ENCODE data around the gene TMEM196. TPM values are rescaled to one million over a fixed set of nuclear protein-coding genes. Genes with fewer than 3 reads are reported as not detected.

Gene TMEM196
- total RNA-seq (2014; rRNA removed; shearing (Covaris generic)): not detected in 2 replicates

DNA sequence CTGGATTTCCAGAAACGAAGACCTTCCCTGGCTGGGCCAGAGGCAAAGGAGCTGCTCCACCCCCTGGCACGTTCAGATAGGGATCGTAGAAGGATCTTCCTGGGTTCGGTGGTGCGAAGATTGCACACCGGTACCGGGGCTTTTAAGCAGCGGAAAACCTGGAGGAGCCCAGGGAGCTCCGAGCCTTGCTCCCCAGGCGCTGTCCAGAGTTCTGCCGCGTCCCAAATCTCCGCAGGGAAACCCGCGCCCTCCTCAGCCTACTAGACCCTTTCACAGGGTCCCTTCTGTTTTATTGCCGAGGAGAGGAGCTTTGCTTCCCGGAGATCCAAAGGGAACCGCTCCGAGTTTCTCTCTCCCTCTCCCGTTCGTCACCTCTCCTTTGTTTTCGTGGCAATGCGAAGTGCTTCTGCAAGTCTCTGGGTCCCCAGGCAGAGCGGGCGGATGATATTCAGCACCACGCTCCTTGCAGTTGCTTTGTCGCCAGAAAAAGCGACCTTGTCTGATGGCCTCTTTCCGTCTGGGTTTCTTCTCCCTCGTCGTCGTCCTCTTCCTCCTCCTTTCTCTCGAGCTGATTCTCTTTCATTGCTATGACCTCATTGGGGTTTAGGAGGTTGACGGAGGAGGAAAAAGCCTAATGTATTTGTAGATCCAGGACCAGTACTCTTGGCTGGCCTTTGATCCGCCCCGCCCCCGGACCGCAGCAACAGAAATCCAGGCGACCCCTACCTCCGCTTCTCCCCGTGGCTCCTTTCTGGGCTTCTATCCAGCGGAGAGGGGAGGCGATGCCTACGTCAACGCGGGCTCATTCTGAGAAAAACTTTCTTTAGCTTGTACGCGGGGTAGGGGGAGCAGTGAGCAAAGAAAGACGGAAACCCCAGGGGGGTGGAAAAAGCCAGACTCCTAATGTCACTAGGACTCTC is at the start of gene TMEM196:
TMEM196 (minus strand) TSS at position 777 of the 920 bp plus-strand sequence. CDS start 921 bp downstream, outside the sequence.
- DNase-seq (ENCODE audit: low spot score): peak; percentile 6

DNA sequence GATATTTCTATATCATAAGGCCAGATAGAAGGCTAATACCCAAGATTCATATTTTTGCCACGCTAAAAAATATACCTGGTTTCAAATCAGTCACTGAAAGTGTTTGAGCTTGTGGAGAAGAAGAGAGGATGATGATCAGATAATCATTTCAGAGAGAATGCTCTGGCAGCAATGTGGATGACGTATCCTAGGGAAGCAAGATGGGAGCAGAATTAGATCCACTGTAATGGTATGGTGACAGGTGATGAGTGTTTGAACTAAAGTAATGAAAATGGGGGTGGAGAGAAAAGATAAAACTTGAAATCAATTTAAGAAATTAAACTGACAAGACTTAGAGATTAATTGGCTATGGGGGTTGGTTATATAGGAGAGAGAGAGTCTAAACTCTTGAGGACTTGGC is 42.7 kb upstream of the TMEM196 start:
- DNase-seq (ENCODE audit: low spot score): no peak

DNA sequence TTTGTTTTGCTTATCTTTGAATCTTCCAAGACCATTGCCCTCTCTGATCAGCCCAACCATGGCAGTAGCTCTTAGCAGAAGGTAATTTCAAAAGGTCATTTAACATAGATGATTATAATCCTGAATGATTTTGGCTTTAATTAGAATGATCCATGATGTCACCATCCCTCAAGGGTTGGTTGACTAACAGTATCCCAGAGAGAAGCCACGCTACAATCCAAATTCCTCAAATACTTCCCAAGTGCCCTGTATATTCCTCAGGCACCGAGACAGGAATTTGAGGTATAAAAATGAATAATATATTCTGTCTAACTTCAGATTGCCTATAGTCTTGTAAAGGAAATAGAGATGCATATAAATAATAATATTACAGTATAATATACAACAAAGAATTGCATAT is 42.1 kb upstream of the TMEM196 start:
- DNase-seq (ENCODE audit: low spot score): peak; percentile 8

DNA sequence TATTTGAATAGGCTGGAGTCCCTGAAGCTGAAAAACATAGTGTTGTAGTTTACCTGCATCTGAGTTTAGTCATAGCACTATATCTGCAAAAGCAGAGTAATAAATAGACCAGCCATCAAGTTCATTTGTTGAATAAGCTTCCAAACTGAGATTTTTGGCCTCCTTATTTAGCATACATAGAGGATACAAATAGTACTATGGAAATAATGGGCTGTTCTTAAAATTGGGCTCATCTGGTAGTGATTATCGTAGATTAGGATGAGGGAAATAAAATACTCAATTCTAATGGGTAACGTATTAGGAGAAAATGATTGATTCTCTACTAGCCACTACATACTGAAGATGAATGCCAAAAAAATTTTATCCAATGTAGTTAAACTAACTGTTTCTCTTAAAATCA is 41.4 kb upstream of the TMEM196 start:
- no peak for DNase-seq (ENCODE audit: low spot score)

DNA sequence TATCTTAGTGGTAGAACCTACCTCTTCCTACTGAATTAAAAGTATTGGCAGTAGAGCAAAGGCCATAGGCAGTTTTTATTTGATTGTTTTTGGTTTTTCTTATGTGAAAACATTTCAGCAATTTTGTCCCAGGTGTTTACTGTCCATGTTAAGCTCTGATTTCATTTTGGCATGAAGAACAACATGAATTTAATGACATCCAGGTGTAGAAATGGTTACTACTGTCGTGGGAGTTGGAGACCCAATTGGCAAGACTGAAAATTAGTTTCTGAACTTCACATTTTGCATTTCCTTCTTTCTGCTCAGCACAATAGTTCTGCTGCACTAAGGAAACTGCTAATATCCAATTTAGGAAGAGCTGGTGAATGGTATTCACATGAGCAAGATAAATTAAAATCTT is 38.0 kb upstream of the TMEM196 start:
- no peak for DNase-seq (ENCODE audit: low spot score)

DNA sequence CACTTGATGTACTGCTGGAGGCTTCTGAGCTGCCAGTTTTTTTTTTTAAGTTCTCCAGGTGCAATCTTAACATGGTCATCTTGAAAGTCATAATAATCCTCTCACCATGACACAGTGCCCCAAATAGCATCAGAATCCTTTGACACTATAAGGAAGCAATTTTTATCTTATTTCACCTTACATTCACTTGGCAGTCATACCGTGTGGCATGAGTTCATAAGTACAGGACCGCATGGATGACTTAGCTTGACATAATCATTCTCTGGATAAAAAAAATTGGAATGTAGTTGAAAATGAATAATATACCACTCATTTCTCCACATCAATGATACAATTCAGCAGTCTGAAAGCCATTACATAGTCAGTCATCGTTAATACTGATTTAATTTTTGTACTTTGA is 25.6 kb upstream of the TMEM196 start:
- DNase-seq (ENCODE audit: low spot score): no peak

DNA sequence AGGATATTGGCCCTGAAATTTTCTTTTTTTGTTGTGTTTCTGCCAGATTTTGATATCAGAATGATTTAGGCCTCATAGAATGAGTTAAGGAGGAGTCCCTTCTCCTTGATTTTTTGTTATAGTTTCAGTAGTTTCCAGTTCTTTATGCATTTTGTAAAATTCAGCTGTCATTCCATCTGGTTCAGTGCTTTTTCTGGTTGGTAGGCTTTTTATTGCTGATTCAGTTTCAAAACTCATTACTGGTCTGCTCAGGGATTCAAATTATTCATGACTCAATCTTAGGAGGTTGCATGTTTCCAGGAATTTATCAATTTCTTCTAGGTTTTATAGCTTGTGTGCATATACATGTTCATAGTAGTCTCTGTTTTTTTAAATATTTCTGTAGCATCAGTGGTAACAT is 10.1 kb upstream of the TMEM196 start:
- DNase-seq (ENCODE audit: low spot score): no peak

DNA sequence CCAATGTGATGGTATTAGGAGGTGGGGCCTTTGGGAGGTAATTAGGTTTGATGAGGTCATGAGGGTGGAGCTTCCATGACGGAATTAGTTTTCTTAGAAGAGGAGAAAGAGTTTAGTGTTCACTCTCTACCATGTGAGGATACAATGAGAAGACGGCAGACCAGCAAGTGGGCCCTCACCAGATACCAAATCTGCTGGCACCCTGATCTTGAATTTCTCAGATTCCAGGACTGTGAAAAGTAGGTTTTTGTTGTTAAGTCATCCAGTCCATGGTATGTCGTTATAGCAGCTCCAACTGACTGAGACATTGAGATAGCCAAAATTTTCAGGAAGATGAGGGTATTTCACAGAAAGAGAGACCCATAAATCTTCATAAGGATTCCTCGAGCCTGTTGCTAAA is 3.6 kb upstream of the TMEM196 start:
- DNase-seq (ENCODE audit: low spot score): no peak

DNA sequence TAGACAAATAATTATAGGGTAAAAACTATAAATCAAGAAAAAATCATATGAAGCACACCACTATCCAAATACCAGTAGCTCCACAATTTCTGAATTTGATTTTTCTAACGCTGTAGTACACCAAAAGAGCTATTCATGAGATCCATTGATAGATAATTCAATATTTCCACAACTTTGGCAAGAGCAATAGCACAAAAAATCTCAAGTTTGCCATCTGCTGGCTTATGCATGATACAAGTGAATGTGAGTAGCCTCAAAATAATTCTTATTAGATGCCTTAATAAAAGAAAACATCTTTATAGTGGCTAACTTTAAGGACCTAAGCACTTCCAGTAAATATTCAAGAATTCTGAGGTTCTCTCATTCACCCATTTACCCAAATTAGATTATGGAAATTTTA is 2.2 kb upstream of the TMEM196 start:
- no peak for DNase-seq (ENCODE audit: low spot score)

DNA sequence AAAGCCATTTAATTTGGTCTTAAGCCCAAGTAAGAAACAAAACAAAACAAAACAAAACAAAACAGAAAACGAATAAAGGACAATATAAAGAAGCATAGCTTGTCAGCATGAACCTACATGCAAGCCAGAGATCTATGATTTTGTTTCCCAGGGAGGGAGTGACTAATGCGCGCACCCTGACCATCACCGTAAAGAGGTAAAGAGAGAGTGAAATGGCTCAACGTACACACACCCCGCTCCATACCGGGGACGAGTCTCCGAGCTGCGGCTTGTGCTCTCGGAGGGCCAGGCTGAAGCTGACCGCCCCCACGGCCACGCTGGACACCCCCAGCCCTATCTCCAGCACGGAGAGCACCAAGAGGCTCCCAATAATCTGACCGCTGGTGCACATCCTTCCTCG is 1.1 kb downstream of the TMEM196 start:
- DNase-seq (ENCODE audit: low spot score): no peak

DNA sequence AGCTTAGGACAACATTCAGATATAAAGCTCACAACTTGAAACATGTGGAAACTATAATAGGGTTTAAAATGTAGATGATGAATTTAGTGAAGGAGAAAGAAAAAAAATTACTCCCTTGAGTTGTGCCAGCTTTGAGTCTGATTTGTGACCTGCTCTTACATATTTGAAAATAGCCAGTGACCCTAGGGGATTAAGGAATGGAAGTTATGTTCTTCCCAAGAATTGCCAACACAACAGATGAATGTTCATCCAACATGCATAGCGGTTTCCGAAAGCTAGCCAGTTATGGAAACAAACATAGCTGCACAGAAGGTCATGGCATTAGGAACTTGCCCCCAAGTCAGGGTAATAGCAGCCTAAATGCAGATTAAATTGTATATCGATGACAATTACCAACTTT is 10.8 kb downstream of the TMEM196 start:
- no peak for DNase-seq (ENCODE audit: low spot score)

DNA sequence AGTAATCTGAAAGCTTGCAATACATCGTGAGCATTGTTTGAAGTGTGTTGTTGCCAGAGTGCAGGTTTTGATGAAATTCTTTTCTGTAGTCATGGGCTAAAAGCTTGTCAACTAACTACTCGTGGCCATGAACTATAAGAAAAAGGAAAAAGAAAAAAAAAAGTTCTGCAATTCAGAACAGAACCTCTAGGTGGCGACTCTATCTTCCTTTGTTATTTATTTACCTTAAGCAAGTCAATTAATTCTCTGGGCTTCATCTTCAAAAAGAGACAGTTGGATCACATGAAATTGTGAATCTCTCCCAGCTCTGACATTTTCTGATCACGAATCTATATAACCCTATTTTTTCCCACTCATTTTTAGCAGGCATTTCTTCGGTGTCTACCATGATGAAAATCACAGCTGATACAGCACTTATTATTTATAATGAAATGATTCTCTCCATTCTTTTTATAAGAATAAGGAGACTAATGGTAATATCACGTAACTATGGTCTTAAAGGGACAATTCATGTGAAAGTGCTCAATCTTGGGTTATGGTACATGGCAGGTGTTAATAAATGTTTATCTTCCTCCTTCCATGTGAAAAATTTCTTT is 18.8 kb downstream of the TMEM196 start:
- DNase-seq (ENCODE audit: low spot score): peak; percentile 77

DNA sequence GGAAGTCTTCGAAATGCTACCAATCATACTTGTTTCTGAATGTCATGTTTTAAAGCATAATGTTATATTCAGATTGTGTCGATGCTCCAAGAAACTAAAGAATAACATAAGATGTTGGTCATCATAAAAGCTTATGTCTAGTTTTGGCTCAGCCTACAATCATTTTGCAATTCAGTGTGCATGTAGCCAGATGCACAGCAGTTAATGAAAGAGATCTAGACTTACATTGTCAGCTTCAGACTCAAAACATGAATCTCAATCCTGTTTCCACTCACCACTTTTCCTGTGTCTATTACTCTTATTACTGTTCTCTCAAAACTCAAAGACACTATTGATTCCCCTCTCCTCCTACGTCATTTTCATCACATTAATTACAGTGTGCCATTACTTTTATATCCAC is 21.4 kb downstream of the TMEM196 start:
- DNase-seq (ENCODE audit: low spot score): no peak

DNA sequence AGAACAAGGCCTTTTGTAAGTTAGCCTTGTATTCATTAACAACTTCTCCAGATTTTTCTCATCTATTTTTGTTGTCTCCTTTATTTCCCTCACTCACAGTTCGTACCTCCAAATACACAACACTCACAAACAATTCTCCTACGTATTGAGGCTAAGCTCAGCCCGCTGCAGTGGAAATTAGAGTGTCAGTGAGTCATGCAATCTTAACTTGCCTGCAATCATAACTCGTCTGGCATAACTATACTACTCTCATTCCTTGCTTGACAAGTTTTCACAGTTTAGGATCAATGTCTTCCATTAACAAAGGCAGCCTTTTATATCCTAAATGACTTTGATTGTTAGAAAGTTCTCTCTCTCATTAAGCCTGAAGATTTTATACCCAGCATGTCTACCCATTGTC is 23.8 kb downstream of the TMEM196 start:
- DNase-seq (ENCODE audit: low spot score): no peak

DNA sequence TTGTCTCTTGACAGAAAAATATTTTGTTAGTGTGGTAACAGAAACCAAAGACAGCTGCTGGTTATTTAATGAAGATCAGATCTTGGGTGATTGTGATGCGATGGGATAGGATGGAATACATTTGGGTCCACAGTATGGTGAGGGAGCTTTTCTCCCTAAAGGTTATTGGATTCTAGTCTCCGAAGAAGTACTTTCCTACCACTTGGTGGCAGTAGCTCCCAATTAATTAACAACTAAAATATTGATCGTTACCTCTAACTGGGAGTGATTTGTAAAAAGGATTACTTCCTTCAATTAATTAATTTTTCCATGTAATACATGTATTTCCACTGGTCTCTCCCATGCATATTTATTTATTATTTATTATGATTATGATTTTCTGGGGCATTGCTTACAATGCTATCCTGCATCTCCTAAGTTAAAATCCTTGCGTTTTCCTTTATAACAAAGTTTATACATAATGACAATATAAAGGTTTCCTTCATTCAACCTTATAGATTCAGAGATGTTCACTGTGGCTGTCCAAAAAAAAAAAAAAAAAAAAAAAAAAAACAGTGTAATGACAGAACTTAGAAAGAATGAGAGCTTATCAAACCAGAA is 25.6 kb downstream of the TMEM196 start:
- DNase-seq (ENCODE audit: low spot score): peak; percentile 46

DNA sequence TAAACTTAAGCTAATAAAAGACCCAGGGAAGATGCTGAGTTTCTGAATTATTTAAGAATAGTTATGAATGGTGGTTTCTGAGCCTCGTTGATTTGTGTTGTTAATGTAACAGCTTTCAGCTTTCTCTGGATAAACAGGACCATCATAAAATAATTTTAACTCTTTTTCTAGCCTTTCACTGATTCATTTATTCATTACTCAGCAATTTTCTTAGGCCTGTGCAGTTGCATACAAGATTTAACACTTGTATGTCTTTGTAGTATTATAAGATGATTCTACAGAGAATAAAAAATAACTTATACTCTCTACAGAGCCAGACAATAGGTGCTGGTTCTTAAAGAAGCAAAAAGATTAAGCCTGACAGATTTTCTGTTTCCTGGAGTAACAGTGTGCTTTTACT is 29.3 kb downstream of the TMEM196 start:
- DNase-seq (ENCODE audit: low spot score): no peak

DNA sequence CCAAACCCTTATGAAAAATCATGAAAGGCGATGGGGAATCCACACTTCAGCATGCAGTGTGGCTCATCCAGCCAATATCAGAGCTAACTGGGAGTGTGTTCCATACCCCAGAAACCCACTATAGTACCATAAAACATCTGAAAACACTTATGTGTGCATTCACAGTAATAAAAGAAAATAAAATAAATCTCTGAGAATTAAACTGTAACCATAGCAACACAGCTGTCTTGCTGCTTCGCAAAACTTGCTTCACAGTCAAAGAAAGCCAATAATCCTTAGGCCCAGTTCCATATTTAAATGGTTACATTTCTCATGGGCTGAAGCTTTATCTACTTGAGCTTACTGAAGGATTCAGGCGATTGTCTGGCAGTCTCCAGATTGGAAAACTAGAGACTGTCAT is 44.7 kb downstream of the TMEM196 start:
- DNase-seq (ENCODE audit: low spot score): no peak

DNA sequence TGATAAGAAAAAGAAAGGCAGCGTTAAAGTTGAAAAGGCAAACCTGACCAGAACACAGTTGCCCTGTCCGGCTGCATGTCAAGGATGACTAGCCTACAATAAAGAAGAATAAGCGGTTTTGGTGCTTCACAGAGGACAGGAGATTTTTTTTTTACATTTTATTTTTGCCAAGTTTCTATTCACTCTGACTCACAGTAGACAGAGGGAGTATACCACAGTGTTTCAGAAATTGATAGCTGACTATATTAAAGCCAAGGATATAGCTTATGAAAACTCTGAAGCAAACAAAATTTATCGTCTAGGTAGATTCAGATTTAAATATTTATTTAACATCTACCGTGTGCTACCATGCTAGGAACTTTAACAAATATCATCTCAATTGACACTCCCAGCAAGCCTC is 47.6 kb downstream of the TMEM196 start:
- DNase-seq (ENCODE audit: low spot score): no peak

DNA sequence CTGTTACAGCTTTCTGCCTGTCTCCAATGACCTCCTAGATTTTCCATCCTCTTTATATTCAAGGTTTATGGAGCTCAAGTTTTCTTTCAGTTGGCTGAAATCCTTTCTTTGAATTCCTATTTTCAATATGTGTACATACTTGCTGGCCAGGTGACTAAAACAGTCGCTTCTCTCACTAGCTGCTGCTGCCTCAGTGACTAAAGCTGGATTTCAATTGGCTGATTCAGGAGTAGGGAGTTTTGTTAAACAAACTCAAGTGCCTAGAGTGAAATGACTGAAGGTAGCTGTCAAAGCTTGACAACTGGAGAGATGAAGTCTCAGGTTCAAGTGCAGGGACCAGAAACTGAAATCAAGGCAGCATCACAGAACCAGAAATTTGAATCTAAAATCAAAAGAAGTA is 57.9 kb downstream of the TMEM196 start:
- no peak for DNase-seq (ENCODE audit: low spot score)

DNA sequence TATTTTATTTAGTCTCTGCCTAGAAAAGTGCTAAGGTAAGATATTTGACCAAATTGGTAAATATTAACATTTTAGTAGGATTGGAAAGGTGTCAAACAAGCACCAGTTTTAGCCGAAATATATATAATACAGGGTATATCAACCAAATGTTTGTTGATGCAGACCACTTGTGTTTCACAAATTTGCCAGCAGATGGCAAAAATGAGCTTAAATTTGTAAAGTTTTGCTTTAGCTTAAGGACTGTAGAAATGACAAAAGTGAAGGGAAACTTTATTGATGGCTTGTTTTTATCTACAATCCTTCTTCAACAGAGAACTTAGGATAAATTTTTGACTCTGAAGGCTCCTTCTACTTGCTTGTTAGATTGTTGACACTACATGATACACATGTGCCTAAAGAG is 59.7 kb downstream of the TMEM196 start:
- DNase-seq (ENCODE audit: low spot score): peak; percentile 54

DNA sequence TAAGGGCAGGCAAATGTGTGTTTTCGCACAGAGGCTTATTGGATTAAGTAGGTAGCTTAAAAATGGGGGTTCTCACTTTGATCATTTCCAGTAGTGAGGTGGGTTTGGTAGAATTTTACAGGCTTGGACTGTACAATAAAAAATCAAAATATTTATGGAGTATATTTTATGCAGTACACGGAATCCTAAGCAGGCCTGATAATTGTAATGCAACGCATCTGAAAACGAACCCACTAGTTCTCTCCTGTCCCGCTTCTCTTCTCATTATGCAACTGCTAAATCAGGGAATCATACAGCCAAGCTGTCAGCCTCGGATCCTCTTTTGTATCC is 64.2 kb downstream of the TMEM196 start:
- DNase-seq (ENCODE audit: low spot score): no peak

DNA sequence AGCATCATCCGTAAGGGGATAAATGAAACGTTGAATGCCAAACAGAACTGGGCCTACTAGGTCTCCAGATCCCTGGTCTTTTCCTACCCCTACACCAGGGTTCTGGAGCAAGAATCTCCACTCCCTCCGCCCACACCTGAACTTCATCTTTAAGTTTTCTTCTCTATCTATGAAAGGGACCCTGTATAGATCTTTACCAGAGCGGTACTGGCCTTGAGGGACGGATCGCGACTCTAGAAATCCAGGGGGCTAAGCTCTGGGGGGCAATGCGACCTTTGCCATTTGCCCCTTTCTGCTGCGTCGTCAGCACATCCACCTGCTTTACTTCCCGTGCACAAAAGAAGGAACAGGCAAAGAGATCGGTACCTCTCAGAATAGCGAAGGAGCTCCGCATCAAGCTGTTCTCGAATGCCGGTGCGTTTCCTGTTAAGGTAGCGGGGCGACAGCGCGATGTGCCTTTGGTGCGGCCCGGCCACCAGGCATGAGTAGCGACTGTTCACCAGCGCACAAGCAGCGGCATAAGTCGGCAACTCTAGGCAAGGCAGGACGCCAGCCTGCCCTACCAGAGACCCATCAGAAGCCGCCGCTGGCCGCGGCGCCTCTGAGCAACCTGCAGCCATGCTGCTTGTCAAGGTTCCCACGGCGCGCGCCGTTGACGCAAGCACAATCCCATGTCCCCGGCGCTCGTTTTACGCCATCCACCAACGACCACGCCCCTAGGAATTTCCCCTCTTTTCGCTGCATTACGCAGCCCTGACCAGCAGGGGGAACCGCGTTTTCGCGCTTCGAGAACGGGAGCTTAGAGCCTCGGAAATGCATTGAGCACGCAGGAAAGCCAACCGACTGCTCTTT is 64.8 kb downstream of the TMEM196 start, which contains the start of gene POLR1F:
POLR1F (minus strand) TSS at position 641 of the 852 bp plus-strand sequence; CDS start at position 620, 21 bp downstream.
- peak; percentile 95 for DNase-seq (ENCODE audit: low spot score)

All from A172 (cell line).